PC-3 (cell line): Measurements from ENCODE around the gene ZMPSTE24. TPM values are rescaled to one million over a fixed set of nuclear protein-coding genes. Genes with fewer than 3 reads are reported as not detected.

Experiments used
- ATAC-seq: fragments of 200-7000 bp; cut with Tn5 transposase; 2 replicates; pipeline ENCODE4 v1.9.1; 2020; ENCODE audit warnings: mild to moderate bottlenecking, moderate library complexity
- BruUV-seq: library from RNA; stranded (reverse); fragments of 400-500 nt; replicated peaks from 2 replicates; lab custom pipeline; 2021; lab: Mats Ljungman, UMichigan
- CTCF ChIA-PET: fragments of 300-600 bp; sonication (Branson Sonifier 250); formaldehyde crosslinking; loops from one replicate; lab custom pipeline; 2022; ENCODE audit warnings: antibody characterized with exemption; lab: Charles Lee
- POLR2A ChIA-PET: fragments of 300-600 bp; sonication (Branson Sonifier 250); formaldehyde crosslinking; loops from one replicate; lab custom pipeline; 2022; ENCODE audit warnings: antibody characterized with exemption; ENCODE audit not compliant: unreplicated experiment; lab: Charles Lee
- DNase-seq: peaks from one replicate; pipeline ENCODE4 v3.0.0-alpha.2; 2015
- H2AFZ ChIP-seq: fragments of 300-600 bp; sonication (generic); 2 replicates; pipeline ENCODE4 v1.6.0; 2016; ENCODE audit warnings: antibody characterized with exemption, low read length
- H3F3A ChIP-seq: fragments of 300-600 bp; sonication (generic); one replicate; pipeline ENCODE4 v1.6.0; 2017; ENCODE audit warnings: antibody characterized with exemption, low read length, control low read depth, mild to moderate bottlenecking; ENCODE audit not compliant: unreplicated experiment
- H3K27ac ChIP-seq: fragments of 300-600 bp; sonication (generic); 2 replicates; pipeline ENCODE4 v1.5.1; 2016; ENCODE audit warnings: mild to moderate bottlenecking, low read length
- H3K27me3 ChIP-seq: fragments of 300-600 bp; sonication (generic); 2 replicates; pipeline ENCODE4 v1.6.1; 2016; ENCODE audit warnings: low read length, mixed read lengths
- H3K36me3 ChIP-seq: fragments of 300-600 bp; sonication (generic); 2 replicates; pipeline ENCODE4 v1.6.1; 2016; ENCODE audit warnings: low read depth, mixed run types, low read length, mixed read lengths
- H3K4me1 ChIP-seq: fragments of 300-600 bp; sonication (generic); 2 replicates; pipeline ENCODE4 v1.5.1; 2016; ENCODE audit warnings: low read length; ENCODE audit not compliant: insufficient read depth
- H3K4me2 ChIP-seq: fragments of 300-600 bp; sonication (generic); 2 replicates; pipeline ENCODE4 v1.6.0; 2016; ENCODE audit warnings: low read length
- H3K4me3 ChIP-seq: fragments of 300-600 bp; sonication (generic); 2 replicates; pipeline ENCODE4 v1.5.1; 2016; ENCODE audit warnings: mild to moderate bottlenecking, low read length, mixed read lengths
- H3K79me2 ChIP-seq: fragments of 300-600 bp; sonication (generic); 2 replicates; pipeline ENCODE4 v1.6.1; 2017; ENCODE audit warnings: low read length, mixed read lengths
- H3K9ac ChIP-seq: fragments of 300-600 bp; sonication (generic); 2 replicates; pipeline ENCODE4 v1.6.0; 2016; ENCODE audit warnings: mild to moderate bottlenecking, low read length
- H3K9me2 ChIP-seq: fragments of 300-600 bp; sonication (generic); replicated peaks from 2 replicates; pipeline ENCODE4 v1.6.1; 2016; ENCODE audit warnings: mixed run types, low read length, mixed read lengths
- H3K9me3 ChIP-seq: fragments of 300-600 bp; sonication (generic); 2 replicates; pipeline ENCODE4 v1.6.1; 2016; ENCODE audit warnings: low read length, mixed read lengths
- H4K20me1 ChIP-seq: fragments of 300-600 bp; sonication (generic); 2 replicates; pipeline ENCODE4 v1.6.1; 2016; ENCODE audit warnings: low read length, mixed read lengths
- EZH2 ChIP-seq: fragments of 300-600 bp; sonication (generic); IDR thresholded peaks from one replicate; pipeline ENCODE4 v1.6.1; 2017; ENCODE audit warnings: antibody characterized with exemption, mild to moderate bottlenecking, low read length; ENCODE audit not compliant: unreplicated experiment
- EZH2phosphoT487 ChIP-seq: fragments of 300-600 bp; sonication (generic); IDR thresholded peaks from 2 replicates; pipeline ENCODE4 v1.6.1; 2018; ENCODE audit warnings: mild to moderate bottlenecking, antibody characterized with exemption, low read length, borderline replicate concordance
- intact Hi-C: fragments of 100-400 bp; cut with micrococcal nuclease; formaldehyde crosslinking; loops from 2 replicates; pipeline ENCODE4 v1.9.0; 2023
- total RNA-seq: library from RNA; depleted of rRNA; stranded (reverse); fragments of >200 nt; gene quantifications from 2 replicates; pipeline ENCODE4 v1.2.3, GENCODE V29; 2014
- TF ChIP-seq, protein P1 (sequence below): fragments of 300-600 bp; sonication (generic); conservative IDR thresholded peaks from 2 replicates; pipeline ENCODE4 v1.5.1; 2017; ENCODE audit warnings: antibody characterized with exemption, low read depth, mild to moderate bottlenecking, low read length

ZMPSTE24 gene
- total RNA-seq, 1 experiment from 2014 or later, result 76.1 TPM

DNA sequence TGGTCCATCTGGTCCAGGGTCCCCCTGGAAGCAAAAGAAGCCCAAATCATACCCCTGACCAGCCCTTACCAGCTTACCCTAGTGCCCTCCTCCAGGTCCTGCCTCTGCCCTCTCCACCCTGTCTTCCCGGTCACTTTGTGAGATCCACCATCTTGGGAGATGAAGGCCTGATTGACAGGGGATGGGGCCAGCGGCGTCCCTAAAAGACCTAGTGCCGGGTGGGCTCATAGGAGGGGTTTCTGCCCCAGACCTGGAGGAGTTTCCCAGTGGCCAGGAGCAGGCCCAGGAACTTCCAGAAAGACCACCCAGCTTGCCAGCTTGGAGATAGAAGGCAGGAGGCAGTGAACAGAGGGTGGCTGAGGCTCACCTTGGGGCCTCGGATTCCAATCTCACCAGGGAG is 53.7 kb downstream of the ZMPSTE24 start:
- ChIA-PET CTCF (no interaction called here), POLR2A (no interaction called here)
- no peaks in the 10 kb centered on the region for H3K36me3 ChIP-seq
- DNase-seq, result no peak
- intact Hi-C loops, result no loop called here
- H3K9ac ChIP-seq, result no peak overlapping the region
- H3K9me2 ChIP-seq, result no peaks in the 10 kb centered on the region
- H3K27me3 ChIP-seq, result no peaks in the 10 kb centered on the region
- ATAC-seq, result no peak
- no peak for TF ChIP-seq EZH2phosphoT487
- TF ChIP-seq EZH2, result no peak
- TF ChIP-seq, protein P1, sequence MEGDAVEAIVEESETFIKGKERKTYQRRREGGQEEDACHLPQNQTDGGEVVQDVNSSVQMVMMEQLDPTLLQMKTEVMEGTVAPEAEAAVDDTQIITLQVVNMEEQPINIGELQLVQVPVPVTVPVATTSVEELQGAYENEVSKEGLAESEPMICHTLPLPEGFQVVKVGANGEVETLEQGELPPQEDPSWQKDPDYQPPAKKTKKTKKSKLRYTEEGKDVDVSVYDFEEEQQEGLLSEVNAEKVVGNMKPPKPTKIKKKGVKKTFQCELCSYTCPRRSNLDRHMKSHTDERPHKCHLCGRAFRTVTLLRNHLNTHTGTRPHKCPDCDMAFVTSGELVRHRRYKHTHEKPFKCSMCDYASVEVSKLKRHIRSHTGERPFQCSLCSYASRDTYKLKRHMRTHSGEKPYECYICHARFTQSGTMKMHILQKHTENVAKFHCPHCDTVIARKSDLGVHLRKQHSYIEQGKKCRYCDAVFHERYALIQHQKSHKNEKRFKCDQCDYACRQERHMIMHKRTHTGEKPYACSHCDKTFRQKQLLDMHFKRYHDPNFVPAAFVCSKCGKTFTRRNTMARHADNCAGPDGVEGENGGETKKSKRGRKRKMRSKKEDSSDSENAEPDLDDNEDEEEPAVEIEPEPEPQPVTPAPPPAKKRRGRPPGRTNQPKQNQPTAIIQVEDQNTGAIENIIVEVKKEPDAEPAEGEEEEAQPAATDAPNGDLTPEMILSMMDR, result no peak
- no peaks in the 10 kb centered on the region for H3F3A ChIP-seq
- H3K79me2 ChIP-seq, result no peaks in the 10 kb centered on the region
- H3K9me3 ChIP-seq, result no peaks in the 10 kb centered on the region
- no peaks in the 10 kb centered on the region for H3K4me1 ChIP-seq
- no peaks in the 10 kb centered on the region for H4K20me1 ChIP-seq
- H3K4me2 ChIP-seq, result no peak overlapping the region
- no peak overlapping the region for H3K27ac ChIP-seq
- H2AFZ ChIP-seq, result no peak overlapping the region
- no peak overlapping the region for H3K4me3 ChIP-seq
- BruUV-seq, result no TSS peak

DNA sequence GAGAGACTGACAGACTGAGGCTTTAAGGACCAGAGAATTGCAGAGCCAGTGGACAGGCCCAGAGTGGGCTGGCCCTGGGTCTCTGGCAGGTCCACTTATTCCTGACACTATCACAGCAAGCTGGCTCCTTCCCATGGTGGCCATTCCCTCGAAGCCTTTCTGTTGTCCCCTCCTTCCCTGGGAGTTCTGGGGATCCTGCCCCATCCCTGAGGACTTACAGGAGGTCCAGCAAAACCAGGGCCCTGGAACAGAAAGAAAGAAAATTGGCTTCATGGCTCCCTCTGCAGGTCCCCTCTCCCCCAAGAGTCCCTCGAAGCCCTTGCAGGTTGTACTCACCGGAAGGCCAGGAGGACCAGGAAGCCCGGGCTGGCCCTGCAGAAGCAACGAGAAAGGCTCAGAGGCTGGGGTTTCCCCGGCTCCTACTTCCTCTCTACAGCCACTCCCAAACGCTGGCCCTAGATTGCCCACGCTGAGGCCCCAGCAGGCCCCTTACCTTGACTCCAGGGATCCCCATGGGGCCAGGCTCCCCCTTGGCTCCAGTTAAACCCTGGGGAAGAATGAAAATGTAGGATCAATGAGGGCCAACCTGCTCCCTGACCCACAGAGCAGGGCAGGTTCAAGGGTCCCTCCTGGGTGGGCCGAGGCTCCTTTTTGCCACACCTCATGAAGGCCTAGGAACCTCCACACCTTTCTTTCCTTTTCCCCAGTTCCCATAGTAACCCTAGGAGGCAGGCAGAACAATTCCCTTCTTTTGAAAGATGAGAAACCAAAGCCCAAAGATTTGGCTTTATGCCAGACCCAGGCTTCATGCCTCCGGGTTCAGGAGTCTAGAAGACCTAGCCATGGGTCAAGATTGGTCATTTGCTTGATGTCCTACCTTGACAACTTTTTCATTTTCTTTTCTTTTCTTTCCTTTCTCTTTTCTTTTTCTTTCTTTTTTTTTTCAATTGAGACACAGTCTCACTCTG is 54.5 kb downstream of the ZMPSTE24 start:
- no peaks in the 10 kb centered on the region for H3K9me3 ChIP-seq
- no peaks in the 10 kb centered on the region for H3K9me2 ChIP-seq
- H4K20me1 ChIP-seq, result no peaks in the 10 kb centered on the region
- no peaks in the 10 kb centered on the region for H3K27me3 ChIP-seq
- intact Hi-C loops, result no loop called here
- no TSS peak for BruUV-seq
- H3K36me3 ChIP-seq, result no peaks in the 10 kb centered on the region
- H3K27ac ChIP-seq, result no peak overlapping the region
- no peak for ATAC-seq
- POLR2A ChIA-PET, result no interaction called here
- H3K79me2 ChIP-seq, result no peaks in the 10 kb centered on the region
- H3K4me1 ChIP-seq, result no peaks in the 10 kb centered on the region
- TF ChIP-seq EZH2phosphoT487, result no peak
- TF ChIP-seq, protein P1, result no peak
- no peak for TF ChIP-seq EZH2
- no peak for DNase-seq
- no peaks in the 10 kb centered on the region for H3F3A ChIP-seq
- CTCF ChIA-PET, result interaction anchor here (0.6 kb wide), 1 partner anchor 151 kb away, joined by 3 read pairs; no protein-coding TSS in a partner anchor
- H3K9ac ChIP-seq, result no peak overlapping the region
- H3K4me2 ChIP-seq, result no peak overlapping the region
- H2AFZ ChIP-seq, result no peak overlapping the region
- no peak overlapping the region for H3K4me3 ChIP-seq
